ENCODE data around the gene PDZD7.

The PDZD7 gene

GRCh38 chr10:100986952-100987684 is 43.8 kb downstream of the PDZD7 start, which contains the start of the genes MRPL43 and TWNK (continued):
- TF ChIP-seq HIC1 (tag by site-specific recombination; IDR thresholded peaks at IDR 0.05) (peak; percentile 53; the same call in 1 of the 2 replicates), ZNF24 (tag by site-specific recombination; IDR thresholded peaks at IDR 0.05) (peak; percentile 58; the same call in 1 of the 2 replicates), ZNF610 (tag by site-specific recombination; IDR thresholded peaks at IDR 0.05; ENCODE audit: borderline replicate concordance) (peak; percentile 69), ZNF10 (tag by site-specific recombination; IDR thresholded peaks at IDR 0.05) (0 out of 2 replicates have a peak, but pooled peaks have one; percentile 7), ZNF677 (tag by site-specific recombination; IDR thresholded peaks at IDR 0.05) (no peak), ZNF629 (tag by site-specific recombination; IDR thresholded peaks at IDR 0.05) (peak; percentile 69; the same call in 1 of the 2 replicates), ZEB2 (tag by site-specific recombination; IDR thresholded peaks at IDR 0.05) (peak; percentile 73), KLF9 (tag by site-specific recombination; IDR thresholded peaks at IDR 0.05; ENCODE audit: low read depth) (peak; percentile 85), SP2 (tag by site-specific recombination; IDR thresholded peaks at IDR 0.05) (peak; percentile 94), ZBTB7A (tag by site-specific recombination; IDR thresholded peaks at IDR 0.05; ENCODE audit: low read depth) (peak; percentile 11; the same call in 1 of the 2 replicates), SP3 (tag by site-specific recombination; IDR thresholded peaks at IDR 0.05) (peak; percentile 87), GLIS2 (tag by site-specific recombination; IDR thresholded peaks at IDR 0.05) (peak; percentile 92), KLF16 (tag by site-specific recombination; IDR thresholded peaks at IDR 0.05) (peak; percentile 27; the same call in 1 of the 2 replicates), ZNF600 (tag by site-specific recombination; IDR thresholded peaks at IDR 0.05) (peak; percentile 73; the same call in 1 of the 2 replicates), ZBTB17 (tag by site-specific recombination; IDR thresholded peaks at IDR 0.05) (0 out of 2 replicates have a peak, but pooled peaks have one; percentile 61), ZSCAN4 (tag by site-specific recombination; IDR thresholded peaks at IDR 0.05) (no peak), ZXDB (tag by site-specific recombination; IDR thresholded peaks at IDR 0.05) (peak; percentile 89), ZNF704 (tag by site-specific recombination; IDR thresholded peaks at IDR 0.05) (peak; percentile 84; the same call in 1 of the 2 replicates), GFI1B (tag by site-specific recombination; IDR thresholded peaks at IDR 0.05) (no peak), ZSCAN16 (tag by site-specific recombination; IDR thresholded peaks at IDR 0.05) (peak; percentile 10; the same call in 1 of the 2 replicates), ZNF2 (tag by site-specific recombination; IDR thresholded peaks at IDR 0.05) (peak; percentile 56; the same call in 1 of the 2 replicates), ZNF660 (tag by site-specific recombination; IDR thresholded peaks at IDR 0.05) (0 out of 2 replicates have a peak, but pooled peaks have one; percentile 59), ZNF501 (tag by site-specific recombination; IDR thresholded peaks at IDR 0.05) (peak; percentile 68; the same call in 1 of the 2 replicates), ZNF433 (tag by site-specific recombination; IDR thresholded peaks at IDR 0.05; ENCODE audit: low read depth) (no peak)
- TF ChIP-seq, protein P1, sequence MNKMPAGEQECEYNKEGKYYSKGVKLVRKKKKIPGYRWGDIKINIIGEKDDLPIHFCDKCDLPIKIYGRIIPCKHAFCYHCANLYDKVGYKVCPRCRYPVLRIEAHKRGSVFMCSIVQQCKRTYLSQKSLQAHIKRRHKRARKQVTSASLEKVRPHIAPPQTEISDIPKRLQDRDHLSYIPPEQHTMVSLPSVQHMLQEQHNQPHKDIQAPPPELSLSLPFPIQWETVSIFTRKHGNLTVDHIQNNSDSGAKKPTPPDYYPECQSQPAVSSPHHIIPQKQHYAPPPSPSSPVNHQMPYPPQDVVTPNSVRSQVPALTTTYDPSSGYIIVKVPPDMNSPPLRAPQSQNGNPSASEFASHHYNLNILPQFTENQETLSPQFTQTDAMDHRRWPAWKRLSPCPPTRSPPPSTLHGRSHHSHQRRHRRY (tag by site-specific recombination; IDR thresholded peaks at IDR 0.05), result 0 out of 2 replicates have a peak, but pooled peaks have one; percentile 57
- TF ChIP-seq, protein P2, sequence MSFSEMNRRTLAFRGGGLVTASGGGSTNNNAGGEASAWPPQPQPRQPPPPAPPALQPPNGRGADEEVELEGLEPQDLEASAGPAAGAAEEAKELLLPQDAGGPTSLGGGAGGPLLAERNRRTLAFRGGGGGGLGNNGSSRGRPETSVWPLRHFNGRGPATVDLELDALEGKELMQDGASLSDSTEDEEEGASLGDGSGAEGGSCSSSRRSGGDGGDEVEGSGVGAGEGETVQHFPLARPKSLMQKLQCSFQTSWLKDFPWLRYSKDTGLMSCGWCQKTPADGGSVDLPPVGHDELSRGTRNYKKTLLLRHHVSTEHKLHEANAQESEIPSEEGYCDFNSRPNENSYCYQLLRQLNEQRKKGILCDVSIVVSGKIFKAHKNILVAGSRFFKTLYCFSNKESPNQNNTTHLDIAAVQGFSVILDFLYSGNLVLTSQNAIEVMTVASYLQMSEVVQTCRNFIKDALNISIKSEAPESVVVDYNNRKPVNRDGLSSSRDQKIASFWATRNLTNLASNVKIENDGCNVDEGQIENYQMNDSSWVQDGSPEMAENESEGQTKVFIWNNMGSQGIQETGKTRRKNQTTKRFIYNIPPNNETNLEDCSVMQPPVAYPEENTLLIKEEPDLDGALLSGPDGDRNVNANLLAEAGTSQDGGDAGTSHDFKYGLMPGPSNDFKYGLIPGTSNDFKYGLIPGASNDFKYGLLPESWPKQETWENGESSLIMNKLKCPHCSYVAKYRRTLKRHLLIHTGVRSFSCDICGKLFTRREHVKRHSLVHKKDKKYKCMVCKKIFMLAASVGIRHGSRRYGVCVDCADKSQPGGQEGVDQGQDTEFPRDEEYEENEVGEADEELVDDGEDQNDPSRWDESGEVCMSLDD (tag by site-specific recombination; IDR thresholded peaks at IDR 0.05), result peak; percentile 57
- TF ChIP-seq, protein P3, sequence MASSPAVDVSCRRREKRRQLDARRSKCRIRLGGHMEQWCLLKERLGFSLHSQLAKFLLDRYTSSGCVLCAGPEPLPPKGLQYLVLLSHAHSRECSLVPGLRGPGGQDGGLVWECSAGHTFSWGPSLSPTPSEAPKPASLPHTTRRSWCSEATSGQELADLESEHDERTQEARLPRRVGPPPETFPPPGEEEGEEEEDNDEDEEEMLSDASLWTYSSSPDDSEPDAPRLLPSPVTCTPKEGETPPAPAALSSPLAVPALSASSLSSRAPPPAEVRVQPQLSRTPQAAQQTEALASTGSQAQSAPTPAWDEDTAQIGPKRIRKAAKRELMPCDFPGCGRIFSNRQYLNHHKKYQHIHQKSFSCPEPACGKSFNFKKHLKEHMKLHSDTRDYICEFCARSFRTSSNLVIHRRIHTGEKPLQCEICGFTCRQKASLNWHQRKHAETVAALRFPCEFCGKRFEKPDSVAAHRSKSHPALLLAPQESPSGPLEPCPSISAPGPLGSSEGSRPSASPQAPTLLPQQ (tag by site-specific recombination; IDR thresholded peaks at IDR 0.05), result peak; percentile 35; the same call in 1 of the 2 replicates
